NCI-H1694 (cell line): ENCODE measurements around the gene NSMCE1.

Source experiments
- DNase-seq: peaks from one replicate; lab custom pipeline; 2025; lab: John Stamatoyannopoulos, UW

The NSMCE1 gene

GRCh38 chr16:27193300-27193990 is 75.1 kb downstream of the NSMCE1 start:
- no peak for DNase-seq

GRCh38 chr16:27191352-27191924 is 77.1 kb downstream of the NSMCE1 start:
- DNase-seq: no peak

- no peak for DNase-seq
These were observed 78.2 kb downstream of the NSMCE1 start for GRCh38 chr16:27190316-27190871.

- no peak for DNase-seq
These were observed 79.1 kb downstream of the NSMCE1 start for GRCh38 chr16:27189335-27189972.

GRCh38 chr16:27188633-27189032 is 79.9 kb downstream of the NSMCE1 start:
- no peak for DNase-seq

GRCh38 chr16:27185776-27186130 is 82.8 kb downstream of the NSMCE1 start:
- no peak for DNase-seq

GRCh38 chr16:27182906-27183405 is 85.6 kb downstream of the NSMCE1 start:
- DNase-seq: no peak

- DNase-seq: peak; percentile 76
These were observed 87.4 kb downstream of the NSMCE1 start for GRCh38 chr16:27181019-27181790.

GRCh38 chr16:27179500-27180072 is 89.0 kb downstream of the NSMCE1 start:
- DNase-seq: peak; percentile 64

GRCh38 chr16:27177031-27177774 is 91.4 kb downstream of the NSMCE1 start:
- DNase-seq: no peak

GRCh38 chr16:27175888-27176287 is 92.7 kb downstream of the NSMCE1 start:
- no peak for DNase-seq
